ENCODE measurements around the gene SYNGAP1.

The SYNGAP1 gene

GRCh38 chr6:33421344-33421643 lies 1.4 kb downstream of the SYNGAP1 start:
- no peak for DNase-seq (ENCODE audit: low read depth)

GRCh38 chr6:33423777-33424176 lies 3.9 kb downstream of the SYNGAP1 start:
- DNase-seq (ENCODE audit: low read depth): no peak

DNA sequence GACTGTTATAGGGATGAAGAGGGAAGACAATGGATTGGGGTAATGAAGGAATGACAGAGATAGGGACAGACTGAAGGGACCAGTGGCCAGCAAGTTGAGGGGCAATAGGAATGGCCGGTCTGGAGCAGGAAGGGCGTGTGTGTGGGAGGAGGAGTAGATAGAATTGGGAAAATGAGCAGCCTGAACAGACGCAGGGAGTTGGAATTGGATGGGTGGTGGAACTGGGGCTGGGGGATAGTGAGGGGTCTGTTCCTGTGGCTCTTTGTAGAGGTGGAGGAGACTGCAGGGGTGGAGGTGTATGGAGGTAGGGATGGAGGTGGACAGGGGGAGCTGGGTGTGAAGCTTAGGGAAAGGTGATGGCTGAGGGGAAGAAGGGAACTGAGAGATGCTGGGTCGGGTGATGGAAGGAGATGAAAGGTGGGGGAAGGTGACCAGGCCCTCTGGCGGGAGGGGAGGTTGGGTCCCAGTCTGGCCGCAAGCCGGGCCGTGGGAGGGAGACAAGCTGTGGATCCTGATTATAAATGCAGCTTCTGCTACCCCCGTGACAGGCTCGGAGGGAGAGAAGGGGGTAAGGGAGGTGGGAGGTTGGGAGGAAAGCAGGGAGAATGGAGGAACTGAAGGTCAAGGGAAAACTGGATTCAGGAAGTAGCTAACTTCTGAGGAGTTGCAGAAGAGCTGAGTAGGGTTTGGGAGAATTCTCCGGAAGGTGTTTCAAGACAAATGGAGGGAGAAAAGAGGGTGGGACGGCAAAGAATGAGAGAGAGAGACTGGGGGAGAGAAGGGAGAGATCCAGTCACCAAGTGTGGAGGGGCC lies 5.2 kb downstream of the SYNGAP1 start:
- DNase-seq (ENCODE audit: low read depth): no peak

DNA sequence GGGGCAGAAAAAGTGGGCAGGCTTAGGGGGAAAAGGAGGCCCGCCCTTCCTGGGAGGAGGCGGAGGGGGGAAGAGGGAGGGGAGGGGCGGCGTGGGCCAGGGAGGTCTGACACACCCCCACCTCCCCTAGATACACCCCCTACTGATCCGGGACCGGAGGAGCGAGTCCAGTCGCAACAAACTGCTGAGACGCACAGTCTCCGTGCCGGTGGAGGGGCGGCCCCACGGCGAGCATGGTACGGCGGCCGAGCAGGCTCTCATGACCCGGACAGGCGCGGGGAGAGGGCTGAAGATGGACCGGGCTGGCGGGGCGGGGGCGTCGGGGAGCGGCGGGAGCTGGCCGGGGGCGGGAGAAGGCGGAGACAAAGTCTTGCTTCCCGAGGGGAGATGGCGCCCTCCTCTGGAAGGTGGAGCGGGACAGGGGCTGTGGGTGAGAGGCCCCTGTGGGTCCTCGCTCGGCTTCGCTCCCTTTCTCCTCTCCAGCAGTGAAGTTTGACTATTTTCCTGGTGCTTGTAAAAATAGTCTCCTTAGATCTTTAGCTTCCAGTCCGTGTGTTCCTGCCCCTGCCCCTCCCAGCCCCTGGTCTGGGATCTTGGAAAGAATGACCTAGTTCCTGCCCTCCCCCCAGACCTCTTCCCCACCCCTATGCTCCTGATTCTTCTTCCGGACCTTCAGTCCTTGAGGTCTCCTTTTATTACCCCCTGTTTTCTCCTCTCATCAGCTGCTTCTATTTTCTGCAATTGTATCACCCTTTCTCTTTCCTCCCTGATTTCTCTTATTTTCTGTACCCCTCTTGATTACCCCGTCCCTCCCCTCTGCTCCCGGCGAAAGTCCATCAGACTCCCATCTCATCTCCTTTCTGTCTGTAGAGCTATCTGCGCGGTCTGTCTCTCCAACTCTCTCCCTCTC lies 6.1 kb downstream of the SYNGAP1 start:
- peak; percentile 65 for DNase-seq (ENCODE audit: low read depth)

DNA sequence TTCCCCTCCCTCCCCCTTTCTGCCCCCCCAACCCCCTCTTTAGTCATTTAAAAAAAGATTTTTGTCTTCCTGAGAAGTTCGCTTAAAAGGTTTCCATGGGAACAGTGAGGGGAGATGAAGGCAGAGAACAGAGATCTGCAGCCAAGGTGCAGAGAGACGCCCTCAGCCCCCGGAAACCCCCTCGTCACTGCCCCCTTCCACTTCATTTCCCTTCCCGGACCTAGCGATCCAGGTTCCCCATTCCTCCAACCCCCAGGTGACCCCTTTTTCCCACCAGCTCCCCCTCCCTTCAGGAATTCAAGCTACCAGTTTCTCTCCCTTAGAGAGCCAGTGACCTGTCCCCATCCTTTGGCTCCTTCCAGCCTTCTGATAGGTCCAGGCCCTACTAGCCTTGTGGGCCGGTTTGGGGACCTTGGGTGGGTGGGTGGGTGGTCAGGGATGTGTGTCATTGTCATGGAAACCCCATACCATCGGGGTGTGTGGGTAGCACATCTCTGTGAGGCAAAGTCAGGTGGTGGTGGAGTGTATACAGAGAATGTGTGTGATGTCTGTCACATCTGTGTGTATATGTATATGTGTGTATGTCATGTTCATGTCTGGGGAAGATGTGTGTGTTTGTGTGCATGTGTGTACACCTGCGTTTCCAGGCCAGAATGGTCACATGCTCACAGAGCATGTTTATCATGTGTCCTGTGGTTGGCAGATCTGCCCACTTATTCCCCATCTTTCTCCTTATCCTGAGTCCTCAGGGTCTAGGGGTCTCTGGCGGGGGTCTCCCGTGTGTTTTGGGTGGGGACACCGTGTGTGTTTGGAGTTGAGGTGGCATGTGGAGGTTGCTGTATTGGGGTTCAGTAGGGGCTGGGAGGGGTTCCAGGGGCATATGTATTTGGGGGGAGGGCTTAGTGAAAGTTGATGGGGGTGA lies 7.0 kb downstream of the SYNGAP1 start:
- no peak for DNase-seq (ENCODE audit: low read depth)

DNA sequence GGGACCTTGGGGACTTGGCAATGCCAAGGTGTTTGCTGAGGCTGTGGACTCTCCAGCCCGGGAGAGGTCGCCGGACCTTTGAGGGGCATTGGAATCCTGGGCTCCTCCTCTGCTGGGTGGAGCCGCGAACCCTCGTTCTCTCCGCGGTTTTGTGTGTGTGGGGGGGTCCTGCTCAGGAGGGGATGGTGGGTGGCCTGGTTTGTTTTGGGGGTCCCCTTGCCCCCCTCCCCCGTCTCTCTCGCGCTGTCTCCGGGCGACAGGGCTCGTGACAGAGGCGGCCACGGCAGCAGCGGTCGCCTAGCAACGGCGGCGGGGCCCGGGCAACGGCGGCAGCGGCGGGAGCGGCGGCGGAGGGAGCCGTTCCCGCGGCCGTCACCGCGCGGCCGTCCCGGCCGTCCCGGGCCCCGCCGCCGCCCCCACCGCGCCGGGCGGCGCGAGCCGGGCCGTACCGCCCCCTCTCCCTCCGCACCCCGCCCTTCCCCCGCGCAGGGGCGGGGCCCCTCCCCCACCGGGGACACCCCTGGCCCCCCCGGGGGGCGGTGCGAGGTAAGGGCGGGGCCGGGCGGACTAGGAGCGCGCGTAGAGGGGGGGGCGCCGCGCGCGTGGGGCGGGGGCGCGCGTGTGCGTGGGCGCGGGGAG lies 7.8 kb downstream of the SYNGAP1 start:
- DNase-seq (ENCODE audit: low read depth): no peak

GRCh38 chr6:33428224-33428965 lies 8.5 kb downstream of the SYNGAP1 start:
- DNase-seq (ENCODE audit: low read depth): no peak

DNA sequence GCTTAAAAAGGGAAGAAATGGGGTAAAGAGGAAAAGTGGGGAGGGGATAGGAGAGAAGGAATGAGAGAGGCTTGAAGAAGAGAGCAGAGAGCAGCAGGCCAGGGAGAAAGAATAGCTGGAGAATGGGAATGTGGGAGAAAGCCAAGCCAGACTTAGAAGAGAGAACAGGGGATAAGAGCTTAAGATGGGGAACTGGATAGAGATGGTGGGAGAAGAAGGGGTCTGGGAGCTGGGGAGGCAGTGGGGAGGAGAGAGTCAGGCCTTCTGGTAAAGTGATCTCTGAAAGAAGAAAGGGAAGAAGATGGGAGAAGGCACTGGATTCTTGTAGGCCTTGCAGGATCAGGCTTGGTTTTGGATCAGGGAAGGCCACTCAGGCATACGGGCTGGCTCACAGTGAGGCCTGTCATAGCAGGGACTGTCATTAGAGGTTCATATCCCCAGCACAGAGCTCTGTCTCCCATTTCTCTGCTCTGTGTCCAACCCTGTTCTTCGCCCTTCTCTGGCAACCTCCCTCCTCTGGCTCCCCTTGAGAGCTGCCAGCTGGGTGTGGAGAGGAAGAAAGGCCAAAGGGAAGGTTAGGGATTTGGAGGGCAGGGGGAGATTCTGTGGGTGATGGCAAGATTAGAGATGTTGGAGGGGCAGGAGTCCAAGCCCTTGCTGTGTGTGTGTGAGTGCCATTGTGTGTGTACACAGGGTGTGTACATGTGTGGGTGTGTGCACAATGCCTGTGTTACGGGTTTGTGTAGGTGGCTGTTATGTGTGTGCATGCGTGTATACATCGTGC lies 9.3 kb downstream of the SYNGAP1 start:
- no peak for DNase-seq (ENCODE audit: low read depth)

GRCh38 chr6:33429750-33430052 lies 9.8 kb downstream of the SYNGAP1 start:
- no peak for DNase-seq (ENCODE audit: low read depth)

DNA sequence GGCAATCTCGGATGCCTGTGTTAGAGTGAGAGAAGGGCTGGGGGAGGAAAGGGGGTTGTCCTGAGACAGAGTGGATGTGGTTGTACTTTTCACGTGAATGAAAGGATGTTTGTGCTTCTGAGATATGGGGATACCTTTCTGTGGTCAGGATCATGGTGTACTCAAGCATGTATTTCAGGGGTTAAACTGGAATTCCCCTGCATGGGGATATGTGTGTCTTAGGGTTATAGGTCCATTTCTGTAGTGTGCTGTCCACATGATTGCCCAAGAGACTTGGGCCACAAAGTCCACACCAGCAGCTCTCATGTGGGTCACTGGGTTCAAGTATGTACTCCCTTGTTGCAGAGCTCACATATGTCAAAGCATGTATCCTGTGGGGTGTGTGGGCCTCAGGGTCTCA lies 10.5 kb downstream of the SYNGAP1 start:
- no peak for DNase-seq (ENCODE audit: low read depth)

- DNase-seq (ENCODE audit: low read depth): peak; percentile 77
Measured at GRCh38 chr6:33430991-33431879, 11.4 kb downstream of the SYNGAP1 start.

- no peak for DNase-seq (ENCODE audit: low read depth)
Measured at GRCh38 chr6:33431880-33432541, 12.1 kb downstream of the SYNGAP1 start.

DNA sequence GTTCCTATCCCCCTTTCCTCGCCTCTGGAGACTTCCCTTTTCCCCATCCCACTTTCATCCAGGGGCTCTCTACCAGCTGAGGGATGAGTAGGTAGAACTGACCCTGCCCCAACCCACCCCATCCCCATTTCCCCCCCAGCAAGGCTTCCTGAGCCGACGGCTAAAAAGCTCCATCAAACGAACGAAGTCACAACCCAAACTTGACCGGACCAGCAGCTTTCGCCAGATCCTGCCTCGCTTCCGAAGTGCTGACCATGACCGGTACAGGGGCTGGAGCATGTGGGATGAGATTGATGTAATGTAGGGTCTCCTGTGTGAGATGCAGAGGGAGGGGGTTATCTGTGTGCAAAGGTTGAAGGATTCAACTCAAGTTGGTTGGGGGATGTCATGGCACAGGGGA lies 12.7 kb downstream of the SYNGAP1 start:
- DNase-seq (ENCODE audit: low read depth): no peak

GRCh38 chr6:33433001-33433543 lies 13.2 kb downstream of the SYNGAP1 start:
- no peak for DNase-seq (ENCODE audit: low read depth)

DNA sequence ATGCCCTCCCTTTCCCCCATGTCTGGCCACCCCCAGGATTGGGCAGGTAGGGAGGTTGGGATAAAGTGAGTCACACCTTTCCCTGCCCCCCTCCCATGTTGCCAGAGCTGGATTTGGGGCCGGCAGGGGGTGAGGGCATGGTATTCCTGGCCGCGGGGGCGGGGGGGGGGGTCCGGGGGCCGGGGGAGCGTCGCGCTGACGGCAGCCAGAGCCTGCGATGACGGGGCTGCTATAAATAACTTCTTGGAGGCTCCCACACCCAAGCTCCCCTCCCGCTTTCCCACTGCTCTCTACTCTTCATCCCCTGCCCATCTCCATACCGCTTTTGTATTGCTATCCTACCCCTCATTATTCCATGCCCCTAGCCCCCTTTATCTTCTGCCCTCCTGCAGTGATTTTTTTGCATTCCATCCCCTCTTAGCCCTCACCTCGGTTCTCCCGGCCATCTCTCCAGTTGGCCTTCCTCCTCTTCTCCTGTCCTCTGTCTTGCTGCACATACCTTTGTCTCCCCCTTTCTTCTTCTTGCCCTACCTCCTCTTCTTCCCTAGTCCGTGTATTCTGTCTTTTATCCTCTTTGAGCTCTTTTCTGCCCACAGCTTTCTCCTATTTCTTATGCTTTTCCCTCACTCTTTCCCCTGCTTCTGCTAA lies 13.8 kb downstream of the SYNGAP1 start:
- no peak for DNase-seq (ENCODE audit: low read depth)

- no peak for DNase-seq (ENCODE audit: low read depth)
Measured at GRCh38 chr6:33434961-33435360, 15.1 kb downstream of the SYNGAP1 start.

GRCh38 chr6:33437666-33438065 lies 17.8 kb downstream of the SYNGAP1 start:
- no peak for DNase-seq (ENCODE audit: low read depth)

DNA sequence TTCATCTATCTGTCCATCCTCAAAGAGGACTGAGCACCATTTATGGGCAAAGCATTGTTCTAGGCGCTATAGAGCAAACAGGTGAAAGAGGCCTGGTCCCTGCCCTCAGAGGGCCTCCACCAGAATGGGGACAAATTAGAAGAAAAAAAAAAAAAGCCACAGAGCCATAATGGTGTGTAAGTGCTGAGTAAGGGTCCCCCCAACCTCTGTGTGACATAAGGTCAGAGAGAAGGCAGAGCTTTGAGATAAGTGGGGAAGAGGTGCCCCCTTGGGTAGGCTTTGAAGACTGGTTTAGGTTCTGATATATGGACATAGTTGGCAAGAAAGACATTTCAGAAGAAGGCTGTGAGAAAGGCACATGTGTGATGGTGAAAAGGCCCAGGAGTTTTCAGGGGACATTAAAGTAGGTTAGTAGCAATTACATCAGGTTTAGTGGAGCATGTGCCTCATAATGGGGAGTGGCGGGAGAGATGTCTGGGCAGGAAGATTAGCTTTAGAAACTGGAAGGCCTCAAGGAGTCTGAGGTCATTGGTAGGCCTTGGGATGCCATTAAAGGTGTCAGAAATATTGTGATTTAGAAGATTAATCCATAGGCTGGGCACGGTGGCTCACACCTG lies 19.2 kb downstream of the SYNGAP1 start:
- DNase-seq (ENCODE audit: low read depth): no peak

Data from stimulated activated CD8-positive, alpha-beta memory T cell treated with anti-CD3 and anti-CD28 coated beads, Interleukin-4, amount 100 ng/mL, for 24 hours (primary cell).